Thyroid gland (tissue), 4 donors: ENCODE results near the gene COL21A1.

ENCODE experiments used
- POLR2A ChIP-seq, 2 donors: fragments of 450-650 bp; IDR thresholded peaks; one replicate each; pipeline ENCODE4 v1.6.1; 2017; ENCODE audit warnings: antibody characterized with exemption in 2 of 2, mild to moderate bottlenecking in 2 of 2, moderate library complexity in 1 of 2
- TF ChIP-seq, protein P1 (sequence below), 6 experiments: fragments of 200-600 bp in 3 of 6; fragments of 450-650 bp in 3 of 6; sonication (generic) in 3 of 6; IDR thresholded peaks; one replicate each; pipeline ENCODE4 v1.5.1; 2016 to 2019; ENCODE audit warnings: antibody characterized with exemption in 6 of 6, mild to moderate bottlenecking in 2 of 6, inconsistent platforms in 1 of 6, moderate library complexity in 1 of 6

- TF ChIP-seq, protein P1, sequence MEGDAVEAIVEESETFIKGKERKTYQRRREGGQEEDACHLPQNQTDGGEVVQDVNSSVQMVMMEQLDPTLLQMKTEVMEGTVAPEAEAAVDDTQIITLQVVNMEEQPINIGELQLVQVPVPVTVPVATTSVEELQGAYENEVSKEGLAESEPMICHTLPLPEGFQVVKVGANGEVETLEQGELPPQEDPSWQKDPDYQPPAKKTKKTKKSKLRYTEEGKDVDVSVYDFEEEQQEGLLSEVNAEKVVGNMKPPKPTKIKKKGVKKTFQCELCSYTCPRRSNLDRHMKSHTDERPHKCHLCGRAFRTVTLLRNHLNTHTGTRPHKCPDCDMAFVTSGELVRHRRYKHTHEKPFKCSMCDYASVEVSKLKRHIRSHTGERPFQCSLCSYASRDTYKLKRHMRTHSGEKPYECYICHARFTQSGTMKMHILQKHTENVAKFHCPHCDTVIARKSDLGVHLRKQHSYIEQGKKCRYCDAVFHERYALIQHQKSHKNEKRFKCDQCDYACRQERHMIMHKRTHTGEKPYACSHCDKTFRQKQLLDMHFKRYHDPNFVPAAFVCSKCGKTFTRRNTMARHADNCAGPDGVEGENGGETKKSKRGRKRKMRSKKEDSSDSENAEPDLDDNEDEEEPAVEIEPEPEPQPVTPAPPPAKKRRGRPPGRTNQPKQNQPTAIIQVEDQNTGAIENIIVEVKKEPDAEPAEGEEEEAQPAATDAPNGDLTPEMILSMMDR (IDR thresholded peaks at IDR 0.05) = no peak
- TF ChIP-seq POLR2A (IDR thresholded peaks at IDR 0.05) = no peak
Measured at GRCh38 chr6:56096541-56096940, 150.8 kb downstream of the COL21A1 start.
